ENCODE data around the gene MID1.

The MID1 gene

DNA sequence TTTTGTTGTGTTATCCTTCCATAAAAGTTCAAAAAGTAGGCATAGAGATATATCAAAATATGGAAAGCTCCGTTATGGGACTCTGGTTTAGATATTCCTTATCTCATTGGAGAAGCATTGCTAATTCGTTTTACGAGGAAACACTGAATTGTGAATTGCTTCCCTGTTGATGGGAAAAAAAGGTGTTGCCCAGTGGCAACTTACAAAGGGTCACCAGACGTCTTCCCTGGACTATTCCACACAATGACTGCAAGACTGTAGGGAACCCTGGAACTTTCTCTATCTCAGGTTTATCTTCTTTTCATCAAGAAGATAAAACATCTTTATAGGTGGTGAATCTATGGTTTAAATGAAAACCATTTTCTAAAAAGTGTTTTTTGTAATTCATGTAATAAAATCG is 137.7 kb downstream of the MID1 start:
- no peak for DNase-seq

DNA sequence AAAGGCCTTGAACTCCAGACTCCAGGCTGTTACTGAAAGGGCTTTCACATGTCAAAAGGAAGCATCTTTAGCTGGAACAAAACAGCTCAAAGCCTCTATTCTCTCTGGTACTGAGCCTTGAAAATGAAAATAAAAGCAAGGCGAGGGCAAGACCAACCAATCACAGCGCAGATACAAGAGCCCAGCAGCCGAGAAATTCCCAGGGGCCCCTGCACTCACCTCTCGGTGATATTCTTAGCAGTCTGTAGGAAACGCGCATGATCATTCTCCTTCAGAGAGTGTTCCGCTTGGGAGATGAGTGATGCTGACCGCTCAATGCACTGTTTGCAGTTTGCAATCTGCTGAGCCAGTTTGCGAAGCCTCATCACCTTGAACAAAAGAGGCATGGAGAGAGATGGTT is 138.1 kb downstream of the MID1 start:
- DNase-seq = no peak

DNA sequence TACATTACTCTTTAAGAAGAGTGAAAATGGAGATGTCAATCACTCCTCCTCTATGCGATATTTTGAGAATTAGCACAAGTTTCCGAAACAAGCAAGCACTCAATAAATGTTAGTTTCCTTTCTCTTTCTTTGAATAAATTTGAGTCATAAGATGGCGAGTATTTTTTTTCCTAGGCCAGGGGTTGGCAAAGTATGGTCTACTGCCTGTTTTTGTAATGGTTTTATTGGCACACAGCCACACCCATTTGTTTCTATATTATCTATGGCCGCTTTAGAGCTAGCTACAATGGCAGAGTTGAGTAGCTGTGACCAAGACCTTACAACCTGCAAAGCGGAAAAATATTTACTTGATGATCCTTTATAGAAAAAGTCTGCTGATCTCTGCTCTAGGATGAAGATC is 139.5 kb downstream of the MID1 start:
- no peak for DNase-seq

DNA sequence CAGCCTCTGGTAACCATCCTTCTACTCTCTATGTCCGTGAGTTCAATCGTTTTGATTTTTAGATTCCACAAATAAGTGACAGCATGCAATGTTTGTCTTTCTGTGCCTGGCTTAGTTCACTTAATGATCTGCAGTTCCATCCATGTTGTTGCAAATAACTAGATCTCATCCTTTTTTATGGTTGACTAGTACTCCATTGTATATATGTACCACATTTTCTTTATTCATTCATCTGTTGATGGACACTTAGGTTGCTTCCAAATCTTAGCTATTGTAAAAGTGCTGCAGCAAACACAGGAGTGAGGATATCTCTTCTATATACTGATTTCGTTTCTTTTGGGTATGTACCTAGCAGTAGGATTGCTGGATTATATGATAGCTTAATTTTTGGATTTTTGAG is 140.9 kb downstream of the MID1 start:
- no peak for DNase-seq

DNA sequence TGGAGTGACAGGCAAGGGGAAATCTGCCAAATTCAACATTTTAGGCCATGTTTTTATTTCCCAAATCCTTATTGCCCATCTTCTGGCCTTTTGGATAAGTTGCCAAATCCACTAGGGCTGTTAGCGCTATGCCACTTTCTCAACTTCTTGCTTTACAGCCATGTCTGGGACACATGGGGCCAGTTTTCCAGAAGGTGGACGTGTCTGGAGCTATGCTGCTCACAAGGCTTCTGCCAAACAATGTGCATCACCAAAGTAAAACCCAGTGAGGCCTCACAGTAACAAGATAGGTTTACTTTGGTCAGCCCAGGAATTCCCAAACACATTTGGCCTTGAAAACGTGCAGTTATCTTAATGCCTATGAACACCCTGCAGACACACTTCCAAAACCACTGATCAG is 142.9 kb downstream of the MID1 start:
- no peak for DNase-seq

DNA sequence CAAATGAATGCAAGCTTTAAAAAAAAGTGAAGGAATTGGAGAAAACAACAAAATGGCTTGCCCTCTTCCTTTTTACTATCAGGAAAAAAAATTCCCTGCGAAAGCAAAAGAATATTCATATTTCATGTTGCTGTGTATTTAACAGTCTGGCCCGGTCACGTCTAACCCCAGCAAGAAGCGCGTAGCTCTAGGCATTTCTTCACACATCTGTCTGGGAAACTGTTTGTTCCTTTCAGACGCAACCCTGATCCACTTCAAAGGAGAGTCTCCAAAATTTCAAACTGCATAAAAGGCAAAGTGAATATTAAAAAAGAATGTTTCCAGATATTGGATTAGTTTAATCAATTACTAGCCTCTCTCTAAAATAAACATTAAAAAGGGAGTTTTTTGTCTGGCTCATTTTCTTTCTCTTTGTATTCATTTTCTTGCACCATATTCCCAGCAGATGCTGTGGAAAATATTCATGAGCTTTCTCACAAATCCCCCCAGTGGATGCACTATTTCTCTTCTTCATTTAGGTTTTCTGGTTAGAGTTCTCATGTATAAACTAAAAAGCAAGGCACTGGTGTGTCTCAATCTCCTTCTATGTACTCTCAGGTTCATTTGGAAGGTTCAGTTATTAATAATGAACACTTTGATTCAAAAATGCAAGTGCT is 145.3 kb downstream of the MID1 start:
- no peak for DNase-seq

DNA sequence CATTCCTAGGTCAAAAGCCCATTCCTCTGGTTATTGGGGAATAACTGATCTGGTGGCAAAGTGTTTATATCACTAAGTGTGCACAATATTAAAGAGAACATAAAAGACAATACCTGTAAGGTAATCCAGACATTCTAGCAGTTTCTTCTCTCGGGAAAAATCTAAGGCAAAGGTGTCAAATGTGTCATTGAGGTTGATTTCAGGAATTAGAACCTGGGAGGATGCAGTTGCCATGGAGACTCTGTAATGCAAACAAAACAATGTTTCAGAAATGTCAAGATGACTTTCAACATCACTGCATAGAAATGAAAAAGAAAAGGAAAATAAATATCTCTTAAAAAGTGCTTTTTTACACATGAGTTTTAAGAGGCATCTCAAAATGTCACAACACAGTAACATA is 145.9 kb downstream of the MID1 start:
- DNase-seq = no peak

DNA sequence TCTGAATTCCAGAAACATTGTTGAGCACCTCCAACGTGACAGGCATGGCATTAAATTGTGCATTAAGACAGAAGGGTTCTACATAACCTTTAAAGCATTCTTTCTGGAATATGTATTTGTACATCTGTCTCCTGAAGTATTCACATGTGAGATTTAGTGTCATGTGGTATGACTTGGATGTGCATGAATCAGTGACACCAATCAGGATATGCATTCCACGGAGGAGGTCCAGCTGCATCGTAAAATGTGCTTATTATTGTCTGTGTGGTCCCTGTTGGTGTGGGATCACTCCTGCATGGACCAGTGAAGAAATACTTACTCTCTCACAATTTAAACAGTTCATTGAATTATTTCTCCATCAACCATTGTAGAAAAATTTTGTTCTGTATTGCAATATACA is 149.0 kb downstream of the MID1 start:
- DNase-seq = no peak

DNA sequence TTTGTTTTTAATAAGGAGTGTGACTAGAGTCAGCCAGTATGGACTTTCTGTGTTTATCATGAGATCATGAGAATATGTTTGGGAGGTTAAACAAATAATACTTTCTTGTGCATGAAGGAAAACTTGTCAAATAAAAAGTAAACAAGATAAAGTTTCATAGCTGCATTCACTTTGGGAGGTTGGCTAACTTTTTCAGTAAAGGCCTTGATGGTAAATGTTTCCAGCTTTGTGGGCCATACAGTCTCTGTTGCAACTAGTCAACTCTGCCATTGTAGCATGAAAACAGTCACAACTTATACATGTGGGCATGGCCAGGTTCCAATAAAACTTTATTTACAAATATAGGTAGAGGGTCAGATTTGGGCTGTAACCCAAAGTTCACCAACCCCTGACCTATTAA is 150.4 kb downstream of the MID1 start:
- DNase-seq = no peak

DNA sequence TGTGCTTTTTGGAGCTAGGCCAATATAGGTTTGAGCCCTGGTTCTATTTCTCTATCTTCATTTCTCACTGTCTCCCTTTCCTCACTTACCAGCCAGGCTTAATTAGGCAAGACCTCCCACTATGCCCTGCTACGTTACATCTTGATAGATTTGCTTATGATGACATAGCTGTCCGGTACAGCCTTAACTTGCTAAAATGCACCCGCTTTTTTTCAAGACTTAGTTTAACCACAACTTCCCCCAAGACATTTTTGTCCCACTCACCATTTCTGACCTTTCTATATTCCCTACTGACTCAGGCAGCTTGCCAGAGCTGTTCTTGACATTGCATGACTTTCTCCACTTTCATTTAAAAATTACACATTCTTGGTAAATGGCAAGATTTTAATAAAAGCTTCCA is 152.6 kb downstream of the MID1 start:
- peak; percentile 89 for DNase-seq

DNA sequence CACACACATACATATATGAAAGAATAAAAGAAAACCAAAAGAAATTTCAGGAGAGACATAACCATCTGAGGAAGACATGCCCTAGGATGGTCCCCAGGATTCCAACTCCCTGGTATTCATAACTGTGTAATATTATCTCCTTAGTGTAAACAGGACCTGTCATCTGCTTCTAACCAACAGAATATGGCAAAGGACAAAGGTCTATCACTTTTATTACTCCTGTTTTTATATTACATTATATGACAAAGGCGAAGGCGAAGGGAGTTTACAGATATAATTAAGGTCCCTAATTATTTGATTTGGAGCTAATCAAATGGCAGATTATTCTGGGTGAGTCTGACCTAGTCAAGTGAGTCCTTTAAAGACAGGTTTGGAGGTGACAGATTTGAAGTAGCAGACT is 155.1 kb downstream of the MID1 start:
- DNase-seq = no peak

DNA sequence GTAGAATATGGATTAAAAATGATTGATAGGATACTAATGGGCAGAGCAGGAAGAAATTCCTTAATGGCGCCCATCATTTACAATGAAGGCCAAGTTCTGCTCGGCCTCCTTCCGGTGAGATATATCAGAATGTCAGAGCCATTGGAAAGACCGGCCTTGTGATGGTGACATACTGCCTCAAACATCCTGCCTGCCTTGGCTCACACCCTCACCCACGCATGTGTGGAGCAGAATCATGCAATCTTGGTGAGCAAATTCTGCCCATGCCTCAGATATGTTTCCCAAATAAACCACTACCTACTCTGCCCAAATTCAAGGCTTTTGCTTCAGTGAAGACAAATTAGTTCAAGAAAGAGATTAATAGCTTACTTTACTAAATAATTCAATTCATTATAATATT is 163.3 kb downstream of the MID1 start:
- DNase-seq = no peak

DNA sequence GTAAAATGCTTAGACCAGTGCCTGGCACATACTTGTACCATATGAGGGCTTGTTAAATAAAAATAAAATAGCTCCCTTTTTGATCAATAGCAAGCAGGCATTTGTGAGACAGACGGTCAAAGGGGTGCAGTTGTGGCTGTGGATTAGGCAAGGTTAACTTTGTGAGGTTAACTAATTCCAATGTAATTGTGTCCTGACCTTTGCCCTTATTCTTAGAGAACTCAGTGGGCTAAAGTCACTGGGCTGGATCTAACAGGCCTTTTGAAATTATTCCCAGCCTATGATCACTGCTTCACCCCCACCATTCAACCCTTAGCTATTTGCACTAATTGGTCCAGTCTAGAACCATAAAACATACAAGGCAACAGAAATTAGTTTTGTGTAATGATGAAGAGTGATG is 166.4 kb downstream of the MID1 start:
- no peak for DNase-seq

DNA sequence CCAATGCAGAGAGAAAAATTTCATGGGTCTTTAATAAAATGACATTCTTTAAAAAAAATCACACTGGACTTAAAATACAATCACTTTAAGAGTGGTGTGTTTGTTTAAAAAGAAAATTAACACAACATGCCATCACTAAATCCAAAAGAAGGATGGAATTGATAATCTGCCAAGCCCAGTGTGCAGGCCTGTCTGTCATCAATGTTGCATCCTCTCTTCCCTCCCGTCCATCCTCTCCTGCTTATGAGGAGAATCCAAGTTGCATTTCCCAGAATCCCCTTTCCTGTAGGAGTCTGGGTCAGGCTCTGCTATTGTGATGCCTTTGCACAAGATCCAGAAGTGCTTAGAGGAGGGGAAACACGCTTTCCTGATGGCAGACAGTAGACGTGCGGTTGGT is 169.4 kb downstream of the MID1 start:
- DNase-seq = no peak

DNA sequence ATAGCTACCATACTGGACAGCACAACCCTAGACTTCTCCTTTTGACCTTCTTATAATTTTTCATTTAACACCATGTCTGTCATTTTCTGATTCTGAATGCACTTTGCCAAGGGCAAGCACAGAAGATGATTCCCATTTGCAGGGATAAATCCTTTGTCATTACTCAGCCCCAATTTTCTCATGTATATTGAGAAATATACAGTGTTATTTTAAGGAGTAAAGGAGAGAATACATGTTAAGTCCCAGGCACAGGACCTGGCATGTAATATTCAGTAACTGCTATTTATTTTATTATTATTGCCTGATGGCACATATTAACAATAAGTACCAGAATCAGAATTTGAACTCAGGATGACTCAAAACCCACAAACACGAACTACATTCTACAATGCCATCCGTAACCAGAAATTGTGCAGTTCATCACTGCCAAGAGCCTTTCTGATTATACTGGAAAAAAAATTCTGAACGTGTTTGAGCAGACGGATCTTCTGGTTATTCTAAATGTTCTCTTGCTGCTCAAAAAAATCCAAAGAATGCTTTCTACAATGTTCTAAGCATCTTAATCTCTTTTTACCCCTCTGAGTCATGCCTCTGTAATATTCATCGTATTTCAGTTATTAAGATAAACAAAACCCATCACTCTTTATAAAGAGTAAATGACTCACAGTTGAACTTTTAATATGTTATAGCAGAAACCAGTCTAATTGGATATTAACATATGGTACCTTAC is 170.0 kb downstream of the MID1 start:
- DNase-seq = no peak

DNA sequence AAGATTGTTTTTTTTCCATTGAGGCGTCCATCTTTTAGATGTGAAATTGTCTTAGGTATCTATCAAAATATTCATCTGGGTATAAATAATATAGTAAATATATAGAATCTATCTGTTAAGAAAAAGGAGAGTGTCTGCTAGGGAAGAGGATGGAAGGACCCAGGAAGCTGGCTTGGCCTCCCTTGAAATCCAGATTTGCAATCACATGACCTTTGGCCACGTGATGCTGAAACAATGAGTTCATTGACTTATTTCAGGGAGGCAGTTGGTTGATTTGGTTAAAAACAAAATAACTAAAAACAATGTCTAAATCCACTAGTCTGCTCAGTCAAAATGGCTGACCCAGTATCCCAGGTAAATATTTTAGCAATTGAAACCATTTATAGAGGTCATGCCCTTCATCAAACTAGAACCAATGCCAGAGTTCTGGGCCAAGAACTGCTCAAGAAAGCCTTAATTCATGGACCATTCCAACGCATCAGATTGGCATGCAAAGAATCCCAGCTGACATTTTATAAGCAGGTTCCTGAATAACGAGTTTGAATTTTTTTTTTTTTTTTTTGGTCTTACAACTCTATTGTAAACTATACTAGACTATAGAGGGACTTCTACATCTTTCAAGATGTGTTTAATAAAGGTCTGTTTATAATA is 172.7 kb downstream of the MID1 start:
- no peak for DNase-seq

DNA sequence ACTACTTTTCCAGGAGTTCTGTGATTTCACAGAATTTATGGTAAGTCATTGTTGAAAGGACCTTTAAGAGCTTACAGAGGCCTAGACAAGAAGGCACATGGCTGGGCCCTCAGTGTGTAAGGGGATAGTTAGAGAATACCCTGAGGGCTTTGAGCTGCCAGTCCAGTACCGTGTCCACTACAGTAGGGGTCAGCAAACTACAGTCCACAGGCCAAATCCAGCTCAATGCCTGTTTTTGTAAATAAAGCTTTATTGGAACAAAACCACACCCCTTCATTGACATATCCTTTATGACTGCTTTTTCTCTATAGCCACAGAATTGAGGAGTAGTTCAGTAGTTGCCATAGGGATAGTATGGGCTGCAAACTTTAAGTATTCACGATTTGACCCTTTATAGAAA is 176.2 kb downstream of the MID1 start:
- DNase-seq = no peak

DNA sequence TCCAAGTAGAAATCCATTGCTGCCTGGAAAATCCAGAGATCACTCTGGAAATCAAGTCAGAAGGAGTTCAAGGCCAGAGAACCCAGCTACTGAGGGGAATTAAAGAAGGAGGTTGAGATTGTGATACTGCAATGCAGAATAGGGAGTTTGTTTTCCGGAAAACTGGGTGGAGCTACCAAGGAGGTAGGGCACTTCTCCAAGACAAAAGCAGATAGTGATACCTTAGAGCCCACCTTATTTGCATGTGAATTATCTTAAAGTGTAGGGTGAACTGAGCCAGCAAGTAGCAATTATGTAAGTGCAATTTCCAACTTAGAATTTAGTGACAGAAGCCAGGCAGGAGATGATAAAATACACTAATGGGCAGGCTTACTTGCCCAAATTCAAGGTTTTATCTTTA is 178.9 kb downstream of the MID1 start:
- DNase-seq = no peak

DNA sequence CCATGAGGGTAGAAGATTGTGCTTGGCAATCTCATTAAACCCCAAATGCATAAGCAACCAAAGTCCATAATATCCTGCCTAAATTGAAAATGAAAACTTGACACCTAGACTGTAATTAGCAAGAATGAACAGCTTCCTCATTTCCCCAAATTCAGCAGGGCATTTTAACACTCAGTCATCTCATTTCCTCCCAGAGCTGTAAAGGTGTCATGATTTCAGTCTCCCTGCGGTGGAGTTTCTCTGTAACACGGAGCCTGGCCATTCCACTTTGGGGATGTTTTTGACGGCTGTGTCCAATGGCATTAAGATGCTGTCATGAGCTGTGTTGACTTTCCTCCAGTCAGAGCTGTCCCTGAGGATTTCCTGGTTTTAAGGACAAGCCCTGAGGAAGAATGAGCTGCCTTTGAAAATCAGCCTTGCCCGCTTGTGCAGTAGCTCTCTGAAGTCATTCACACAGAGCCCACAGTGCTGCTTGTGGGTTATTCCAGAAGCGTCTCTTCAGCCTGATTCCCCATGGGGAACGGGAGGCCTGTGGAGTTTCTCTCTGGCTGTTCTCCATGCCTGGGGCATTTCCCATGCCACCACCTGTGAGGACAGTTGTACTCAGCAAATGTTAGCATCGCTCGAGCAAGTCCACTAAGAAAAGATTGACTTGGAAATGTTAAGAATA is 187.0 kb downstream of the MID1 start:
- DNase-seq = no peak

DNA sequence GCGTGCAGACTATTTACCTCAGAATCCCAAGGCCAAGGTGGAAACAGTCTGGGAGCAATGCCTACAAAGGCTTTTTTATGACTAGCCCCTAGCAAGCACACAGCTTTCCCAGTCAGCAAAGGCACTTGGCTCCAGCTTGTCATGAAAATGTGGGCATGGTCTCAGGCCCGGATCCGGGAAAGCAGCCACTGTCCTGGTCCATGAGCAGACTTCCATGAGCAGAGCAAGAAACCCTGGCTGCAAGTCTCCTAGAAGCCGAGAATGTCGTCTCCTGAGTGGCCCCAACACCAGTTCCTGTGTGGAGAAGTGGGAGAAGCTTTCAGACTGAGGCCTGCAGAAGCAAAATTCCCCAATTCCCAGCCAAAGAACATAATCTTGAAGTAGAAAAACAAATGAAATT is 190.5 kb downstream of the MID1 start:
- no peak for DNase-seq

DNA sequence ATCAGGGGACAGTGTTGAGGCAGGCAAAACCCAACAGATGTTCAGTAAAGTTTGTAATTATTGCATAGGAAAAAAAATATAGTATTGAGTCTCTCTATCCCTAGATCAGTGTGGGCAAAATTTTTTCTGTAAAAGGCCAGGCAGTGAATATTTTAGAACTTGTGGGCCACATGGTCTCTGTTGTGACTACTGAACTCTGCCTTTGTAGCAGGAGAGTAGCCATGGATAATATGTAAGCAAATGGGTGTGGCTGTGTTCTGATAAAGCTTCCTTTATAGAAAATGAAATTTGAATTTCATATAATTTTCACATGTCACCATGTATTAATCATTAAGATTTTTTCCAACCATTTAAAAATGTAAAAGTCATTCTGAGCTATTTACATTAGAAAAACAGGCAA is 193.1 kb downstream of the MID1 start:
- DNase-seq = no peak

DNA sequence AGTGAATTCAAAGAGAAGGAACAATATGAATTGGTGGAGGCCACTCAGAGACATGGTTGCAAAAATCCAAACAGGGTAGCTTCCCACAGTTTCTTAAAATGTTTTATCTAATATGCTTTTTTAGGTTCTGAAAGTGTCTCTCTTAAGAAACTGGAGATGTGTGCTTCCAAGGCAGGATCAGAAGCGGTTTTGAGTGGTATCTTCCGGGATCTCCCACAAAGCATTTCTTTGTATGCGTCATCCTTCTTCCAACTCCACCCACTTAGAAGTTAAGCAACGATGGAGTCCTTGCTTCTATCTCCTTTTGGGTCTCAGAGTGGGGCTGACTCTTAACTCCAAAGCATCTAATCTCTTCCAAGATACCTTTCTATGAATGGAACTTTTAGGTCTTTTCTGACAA is 196.7 kb downstream of the MID1 start:
- DNase-seq = no peak

DNA sequence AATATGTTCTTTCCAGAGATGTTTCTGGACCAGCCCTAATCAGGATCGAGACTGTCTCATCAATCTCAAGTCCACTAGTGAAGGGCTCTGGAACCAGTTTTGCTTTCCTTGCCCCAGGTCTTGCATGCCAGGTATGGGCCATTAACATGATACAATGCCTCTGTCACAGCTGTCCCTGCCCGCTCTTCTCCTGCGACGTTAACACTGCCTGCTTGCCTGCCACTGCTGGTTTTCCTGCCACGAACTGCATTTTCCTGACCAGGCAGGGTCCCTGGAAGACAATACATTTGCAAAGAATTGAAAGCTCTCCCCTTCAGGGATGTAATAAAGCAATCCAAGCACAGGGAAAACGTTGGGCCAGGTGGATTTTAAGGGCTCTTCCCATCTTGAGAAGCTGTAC is 200.3 kb downstream of the MID1 start:
- no peak for DNase-seq

DNA sequence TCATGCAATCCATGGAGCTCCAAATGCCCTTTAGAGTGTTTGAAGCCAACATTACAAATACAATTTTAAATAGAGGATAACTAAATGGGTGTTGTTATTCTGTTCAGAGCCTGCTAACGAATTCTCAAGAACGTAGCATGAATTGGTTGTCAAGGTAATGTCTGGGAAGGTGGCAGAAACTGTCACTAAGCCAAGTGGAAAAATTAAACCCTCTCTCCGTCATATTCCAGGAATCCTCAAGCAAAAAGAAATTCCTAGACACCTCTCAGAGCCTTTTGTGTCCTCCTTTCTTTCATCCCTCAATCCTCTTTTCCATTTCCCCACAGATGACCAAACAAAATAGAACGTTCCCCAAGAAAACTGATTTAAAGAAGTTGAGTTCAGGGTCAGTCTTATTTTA is 204.0 kb downstream of the MID1 start:
- DNase-seq = no peak
